NCI-H128 (cell line): ENCODE data around the gene SCYGR1.
"Not testable (repeated sequence)": the region's sequence is repeated elsewhere in the genome, so short reads cannot be mapped to it uniquely, and the experiment has no call there.

Experiments
- DNase-seq: peaks from one replicate; lab custom pipeline; 2025; ENCODE audit not compliant: unreplicated experiment; lab: John Stamatoyannopoulos, UW

Gene SCYGR1

GRCh38 chr2:227374158-227374557, 13.6 kb downstream of the SCYGR1 start:
- DNase-seq, result no peak

GRCh38 chr2:227373389-227373788, 14.4 kb downstream of the SCYGR1 start:
- DNase-seq, result no peak

- DNase-seq, result no peak
Observed at GRCh38 chr2:227370791-227371312, 16.9 kb downstream of the SCYGR1 start.

GRCh38 chr2:227370092-227370491, 17.7 kb downstream of the SCYGR1 start:
- no peak for DNase-seq

- no peak for DNase-seq
Observed at GRCh38 chr2:227368574-227368973, 19.2 kb downstream of the SCYGR1 start.

- DNase-seq, result no peak
Observed at GRCh38 chr2:227367427-227367795, 20.3 kb downstream of the SCYGR1 start.

- no peak for DNase-seq
Observed at GRCh38 chr2:227366769-227367426, 20.9 kb downstream of the SCYGR1 start.

- DNase-seq, result no peak
Observed at GRCh38 chr2:227365833-227366232, 21.9 kb downstream of the SCYGR1 start.

- DNase-seq, result not testable (repeated sequence)
Observed at GRCh38 chr2:227364585-227365263, 23.0 kb downstream of the SCYGR1 start.

- no peak for DNase-seq
Observed at GRCh38 chr2:227363756-227364155, 24.0 kb downstream of the SCYGR1 start.

GRCh38 chr2:227360351-227360750, 27.4 kb downstream of the SCYGR1 start:
- no peak for DNase-seq

- no peak for DNase-seq
Observed at GRCh38 chr2:227351639-227352038, 36.1 kb downstream of the SCYGR1 start.

GRCh38 chr2:227349989-227350612, 37.6 kb downstream of the SCYGR1 start:
- DNase-seq, result no peak

GRCh38 chr2:227348324-227348723, 39.4 kb downstream of the SCYGR1 start:
- no peak for DNase-seq

GRCh38 chr2:227347117-227347516, 40.6 kb downstream of the SCYGR1 start:
- no peak for DNase-seq

- DNase-seq, result no peak
Observed at GRCh38 chr2:227344231-227344630, 43.5 kb downstream of the SCYGR1 start.

- no peak for DNase-seq
Observed at GRCh38 chr2:227341553-227341952, 46.2 kb downstream of the SCYGR1 start.

- no peak for DNase-seq
Observed at GRCh38 chr2:227340106-227340505, 47.6 kb downstream of the SCYGR1 start.

GRCh38 chr2:227339098-227339599, 48.6 kb downstream of the SCYGR1 start:
- no peak for DNase-seq
